H9 (cell line): ENCODE data around the gene OR6Q1. TPM values are rescaled to one million over a fixed set of nuclear protein-coding genes. Genes with fewer than 3 reads are reported as not detected.
"Not testable (repeated sequence)": the region's sequence is repeated elsewhere in the genome, so short reads cannot be mapped to it uniquely, and the experiment has no call there.

Experiments
- DNase-seq: peaks from one replicate; pipeline ENCODE4 v3.0.0-alpha.2; 2017
- H2AFZ ChIP-seq: one replicate; pipeline ENCODE4 v1.6.1; 2013; ENCODE audit warnings: mild to moderate bottlenecking, low read length, control low read depth, moderate library complexity
- H2AK5ac ChIP-seq: 2 replicates; pipeline ENCODE4 v1.6.1; 2013; ENCODE audit warnings: low read length, control low read depth, mixed read lengths; ENCODE audit not compliant: insufficient read length
- H2BK120ac ChIP-seq: one replicate; pipeline ENCODE4 v1.6.1; 2013; ENCODE audit warnings: low read depth, mild to moderate bottlenecking, low read length, control low read depth, inconsistent platforms; ENCODE audit not compliant: poor library complexity, severe bottlenecking
- H2BK12ac ChIP-seq: 2 replicates; pipeline ENCODE4 v1.6.1; 2013; ENCODE audit warnings: low read length, control low read depth, mixed read lengths, low read depth; ENCODE audit not compliant: insufficient read length
- H2BK15ac ChIP-seq: 2 replicates; pipeline ENCODE4 v1.6.1; 2013; ENCODE audit warnings: low read depth, low read length, control low read depth
- H2BK20ac ChIP-seq: one replicate; pipeline ENCODE4 v1.6.1; 2013; ENCODE audit warnings: low read depth, mild to moderate bottlenecking, low read length, control low read depth, inconsistent platforms; ENCODE audit not compliant: poor library complexity, severe bottlenecking
- H2BK5ac ChIP-seq: 2 replicates; pipeline ENCODE4 v1.6.1; 2013; ENCODE audit warnings: low read length, control low read depth, mixed read lengths; ENCODE audit not compliant: insufficient read length
- H3K14ac ChIP-seq: 2 replicates; pipeline ENCODE4 v1.6.1; 2013; ENCODE audit warnings: low read length, control low read depth; ENCODE audit not compliant: insufficient read depth
- H3K18ac ChIP-seq: 2 replicates; pipeline ENCODE4 v1.6.1; 2013; ENCODE audit warnings: low read depth, mild to moderate bottlenecking, mixed read lengths, low read length, control low read depth; ENCODE audit not compliant: insufficient read length
- H3K23ac ChIP-seq: 2 replicates; pipeline ENCODE4 v1.6.1; 2013; ENCODE audit warnings: low read length, control low read depth, mixed read lengths, low read depth; ENCODE audit not compliant: insufficient read length
- H3K23me2 ChIP-seq: 2 replicates; pipeline ENCODE4 v1.6.1; 2013; ENCODE audit warnings: low read depth, mild to moderate bottlenecking, mixed read lengths, low read length, control low read depth; ENCODE audit not compliant: insufficient read length, poor library complexity, severe bottlenecking
- H3K27ac ChIP-seq: 2 replicates; pipeline ENCODE4 v1.5.1; 2013; ENCODE audit warnings: low read length, control low read depth, mixed read lengths, low read depth; ENCODE audit not compliant: insufficient read length
- H3K27me3 ChIP-seq: 2 replicates; pipeline ENCODE4 v1.6.1; 2013; ENCODE audit warnings: low read length, control low read depth, inconsistent platforms; ENCODE audit not compliant: insufficient read depth
- H3K4ac ChIP-seq: 2 replicates; pipeline ENCODE4 v1.6.1; 2013; ENCODE audit warnings: low read depth, mild to moderate bottlenecking, control low read depth, inconsistent platforms, low read length, moderate library complexity
- H3K4me1 ChIP-seq: 2 replicates; pipeline ENCODE4 v1.6.1; 2013; ENCODE audit warnings: low read length, control low read depth, inconsistent platforms; ENCODE audit not compliant: insufficient read depth
- H3K4me2 ChIP-seq: 2 replicates; pipeline ENCODE4 v1.6.1; 2013; ENCODE audit warnings: low read length, control low read depth, mixed read lengths; ENCODE audit not compliant: insufficient read length, insufficient read depth
- H3K56ac ChIP-seq: 2 replicates; pipeline ENCODE4 v1.6.1; 2013; ENCODE audit warnings: low read depth, mild to moderate bottlenecking, mixed read lengths, low read length, control low read depth; ENCODE audit not compliant: insufficient read length
- H3K79me1 ChIP-seq: 2 replicates; pipeline ENCODE4 v1.6.1; 2013; ENCODE audit warnings: low read depth, mild to moderate bottlenecking, moderate library complexity, low read length, control low read depth, inconsistent platforms; ENCODE audit not compliant: insufficient read depth, poor library complexity, severe bottlenecking
- H3K79me2 ChIP-seq: 2 replicates; pipeline ENCODE4 v1.6.1; 2013; ENCODE audit warnings: low read length, control low read depth, inconsistent platforms; ENCODE audit not compliant: insufficient read depth
- H3K9ac ChIP-seq: 2 replicates; pipeline ENCODE4 v1.6.1; 2013; ENCODE audit warnings: low read length, control low read depth, mixed read lengths; ENCODE audit not compliant: insufficient read length; ENCODE audit errors: extremely low read depth
- H3K9me3 ChIP-seq: one replicate; pipeline ENCODE4 v1.6.1; 2013; ENCODE audit warnings: low read depth, low read length, inconsistent platforms; ENCODE audit not compliant: control insufficient read depth
- H3T11ph ChIP-seq: one replicate; pipeline ENCODE4 v1.6.1; 2013; ENCODE audit warnings: mild to moderate bottlenecking, low read length, control low read depth, inconsistent platforms
- H4K20me1 ChIP-seq: one replicate; pipeline ENCODE4 v1.6.1; 2013; ENCODE audit not compliant: control insufficient read depth, insufficient read length, insufficient read depth
- H4K5ac ChIP-seq: 2 replicates; pipeline ENCODE4 v1.6.1; 2013; ENCODE audit warnings: low read depth, mild to moderate bottlenecking, mixed read lengths, low read length, control low read depth; ENCODE audit not compliant: insufficient read length
- H4K8ac ChIP-seq: replicated peaks from 2 replicates; pipeline ENCODE4 v1.6.1; 2013; ENCODE audit warnings: low read length, control low read depth, mixed read lengths, low read depth; ENCODE audit not compliant: insufficient read length
- H4K91ac ChIP-seq: 2 replicates; pipeline ENCODE4 v1.6.1; 2013; ENCODE audit warnings: low read depth, mild to moderate bottlenecking, moderate library complexity, mixed read lengths, low read length, control low read depth; ENCODE audit not compliant: insufficient read length
- H3K27ac Mint-ChIP-seq, 3 experiments: 2 replicates in 2 of 3; 3 replicates in 1 of 3; pipeline ENCODE4 v1.8.0; 2020 to 2021; ENCODE audit warnings: mixed read lengths in 3 of 3, mild to moderate bottlenecking in 1 of 3, moderate library complexity in 1 of 3
- H3K27me3 Mint-ChIP-seq: 2 replicates; pipeline ENCODE4 v1.8.0; 2021; ENCODE audit warnings: low read depth, mild to moderate bottlenecking, moderate library complexity, mixed read lengths
- H3K36me3 Mint-ChIP-seq, 3 experiments: 2 replicates in 2 of 3; 3 replicates in 1 of 3; pipeline ENCODE4 v1.8.0; 2020 to 2021; ENCODE audit warnings: low read depth in 3 of 3, mixed read lengths in 3 of 3; ENCODE audit not compliant: insufficient read depth in 1 of 3
- H3K4me1 Mint-ChIP-seq, 2 experiments: 2 replicates each; pipeline ENCODE4 v1.8.0; 2020; ENCODE audit warnings: mixed read lengths in 2 of 2
- H3K4me3 Mint-ChIP-seq, 2 experiments: 2 replicates in 1 of 2; 3 replicates in 1 of 2; pipeline ENCODE4 v1.8.0; 2020 to 2021; ENCODE audit warnings: mild to moderate bottlenecking in 2 of 2, mixed read lengths in 2 of 2, moderate library complexity in 1 of 2
- H3K9me3 Mint-ChIP-seq, 2 experiments: 2 replicates in 1 of 2; 3 replicates in 1 of 2; pipeline ENCODE4 v1.8.0; 2020; ENCODE audit warnings: mild to moderate bottlenecking in 2 of 2, mixed read lengths in 2 of 2, moderate library complexity in 1 of 2
- WGBS: extraction: QIAGEN DNeasy Blood & Tissue Kit; methylation state at CpG from one replicate; pipeline ENCODE4 v1.1.7; 2013; ENCODE audit warnings: missing lambda C conversion rate, low lambda C conversion rate, mixed read lengths; ENCODE audit not compliant: insufficient read length; ENCODE audit errors: extremely low coverage; 5-methylcytosine and 5-hydroxymethylcytosine counted together
- total RNA-seq: library from RNA; stranded (reverse); gene quantifications from 2 replicates; pipeline ENCODE4 v1.2.1, GENCODE V29; 2021

The OR6Q1 gene
- total RNA-seq, 1 experiment from 2014 or later: not detected

DNA sequence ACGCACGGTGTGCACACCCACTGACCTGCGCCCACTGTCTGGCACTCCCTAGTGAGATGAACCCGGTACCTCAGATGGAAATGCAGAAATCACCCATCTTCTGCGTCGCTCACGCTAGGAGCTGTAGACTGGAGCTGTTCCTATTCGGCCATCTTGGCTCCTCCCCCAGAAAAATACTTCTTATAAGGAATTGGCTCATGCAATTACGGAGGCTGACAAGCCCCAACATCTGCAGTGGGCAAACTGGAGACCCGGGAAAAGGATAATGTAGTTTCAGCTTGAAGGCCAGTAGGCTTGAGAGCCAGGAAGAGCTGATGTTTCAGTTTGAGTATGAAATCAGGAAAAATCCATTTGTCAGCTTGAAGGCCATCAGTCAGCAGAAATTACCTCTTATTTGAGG is 30.7 kb upstream of the OR6Q1 start:
- H3K9me3 ChIP-seq, H3T11ph ChIP-seq, H4K91ac ChIP-seq, H3K9ac ChIP-seq, H3K18ac ChIP-seq, H2BK5ac ChIP-seq, H4K8ac ChIP-seq, H3K23me2 ChIP-seq, H2AFZ ChIP-seq, H3K4me1 Mint-ChIP-seq, H3K4me1 ChIP-seq, H3K27me3 ChIP-seq, H3K27ac Mint-ChIP-seq, H2BK20ac ChIP-seq, DNase-seq, H3K23ac ChIP-seq, H3K79me1 ChIP-seq, H3K79me2 ChIP-seq, H2BK15ac ChIP-seq, H4K20me1 ChIP-seq, H3K27ac ChIP-seq, H3K4ac ChIP-seq, H3K4me3 Mint-ChIP-seq, H4K5ac ChIP-seq, H3K56ac ChIP-seq, H3K14ac ChIP-seq, H2AK5ac ChIP-seq, H2BK120ac ChIP-seq, H3K4me2 ChIP-seq, H2BK12ac ChIP-seq, H3K27me3 Mint-ChIP-seq: not testable (repeated sequence)
- Mint-ChIP-seq H3K36me3 (peaks cover 0 to 12% (median 5%) of the 10 kb centered on the region in 3 experiments; a peak in 4 of 7 replicates), H3K9me3 (peaks cover 9 to 13% of the 10 kb centered on the region in 2 experiments)
- no CpG with 5 or more reads among the region's 10 CpGs for WGBS
